RWPE2 (cell line): ENCODE data around the gene WASF1.

ENCODE experiments used
- ATAC-seq: fragments of 200-7000 bp; cut with Tn5 transposase; 3 replicates; pipeline ENCODE4 v1.9.1; 2021; ENCODE audit warnings: low read depth
- DNase-seq: peaks from one replicate; pipeline ENCODE4 v3.0.0-alpha.2; 2020; ENCODE audit warnings: low spot score
- H3K27ac ChIP-seq: fragments of 450-650 bp; 2 replicates; pipeline ENCODE4 v1.5.1; 2017; ENCODE audit warnings: mild to moderate bottlenecking; ENCODE audit not compliant: poor library complexity, severe bottlenecking
- H3K27me3 ChIP-seq: fragments of 250-450 bp; sonication (Bioruptor Pico); 2 replicates; pipeline ENCODE4 v1.5.1; 2021; ENCODE audit warnings: mild to moderate bottlenecking, moderate library complexity; ENCODE audit not compliant: insufficient read depth, poor library complexity, severe bottlenecking
- H3K36me3 ChIP-seq: fragments of 250-450 bp; sonication (Bioruptor Pico); 2 replicates; pipeline ENCODE4 v1.5.1; 2020; ENCODE audit warnings: low read depth, mild to moderate bottlenecking, moderate library complexity
- H3K4me1 ChIP-seq: fragments of 250-450 bp; sonication (Bioruptor Pico); 2 replicates; pipeline ENCODE4 v1.5.1; 2021; ENCODE audit warnings: mild to moderate bottlenecking, moderate library complexity; ENCODE audit not compliant: insufficient read depth, poor library complexity, severe bottlenecking
- H3K4me3 ChIP-seq: fragments of 250-450 bp; sonication (Bioruptor Pico); 2 replicates; pipeline ENCODE4 v1.5.1; 2021; ENCODE audit warnings: mild to moderate bottlenecking, moderate library complexity; ENCODE audit not compliant: severe bottlenecking
- H3K9me3 ChIP-seq: fragments of 250-450 bp; sonication (Bioruptor Pico); 2 replicates; pipeline ENCODE4 v1.5.1; 2021; ENCODE audit warnings: mild to moderate bottlenecking, moderate library complexity; ENCODE audit not compliant: severe bottlenecking
- CTCF ChIP-seq: fragments of 450-650 bp; IDR thresholded peaks from one replicate; pipeline ENCODE4 v1.5.1; 2017; ENCODE audit warnings: mild to moderate bottlenecking, moderate library complexity; ENCODE audit not compliant: poor library complexity, severe bottlenecking

The WASF1 gene

GRCh38 chr6:110214338-110214737 is 34.9 kb upstream of the WASF1 start:
- H3K27ac ChIP-seq: no peak overlapping the region
- TF ChIP-seq CTCF: no peak
- ATAC-seq: no peak
- H3K27me3 ChIP-seq: no peaks in the 10 kb centered on the region
- H3K4me3 ChIP-seq: no peak overlapping the region
- H3K4me1 ChIP-seq: no peaks in the 10 kb centered on the region
- DNase-seq: no peak
- H3K9me3 ChIP-seq: no peaks in the 10 kb centered on the region
- H3K36me3 ChIP-seq: peaks cover 82% of the 10 kb centered on the region

- no peaks in the 10 kb centered on the region for H3K4me1 ChIP-seq
Measured at GRCh38 chr6:110211753-110212152, 32.3 kb upstream of the WASF1 start.

GRCh38 chr6:110207652-110208051 is 28.2 kb upstream of the WASF1 start:
- Histone ChIP-seq H3K27me3 (no peaks in the 10 kb centered on the region), H3K4me3 (no peak overlapping the region), H3K27ac (no peak overlapping the region), H3K36me3 (peaks cover 50% of the 10 kb centered on the region), H3K4me1 (no peaks in the 10 kb centered on the region), H3K9me3 (no peaks in the 10 kb centered on the region)
- no peak for TF ChIP-seq CTCF
- no peak for DNase-seq
- ATAC-seq: no peak

More at GRCh38 chr6:110211753-110212152, 32.3 kb upstream of the WASF1 start:
- DNase-seq (no peak), ATAC-seq (no peak)
- H3K36me3 ChIP-seq: peaks cover 76% of the 10 kb centered on the region
- H3K27me3 ChIP-seq: no peaks in the 10 kb centered on the region
- TF ChIP-seq CTCF: no peak
- no peak overlapping the region for H3K27ac ChIP-seq
- H3K4me3 ChIP-seq: no peak overlapping the region
- no peaks in the 10 kb centered on the region for H3K9me3 ChIP-seq

GRCh38 chr6:110201151-110201884 is 21.8 kb upstream of the WASF1 start:
- H3K27me3 ChIP-seq: no peaks in the 10 kb centered on the region
- no peak overlapping the region for H3K27ac ChIP-seq
- no peak for DNase-seq
- ATAC-seq: no peak
- H3K9me3 ChIP-seq: no peaks in the 10 kb centered on the region
- H3K36me3 ChIP-seq: 0 out of 2 replicates have a peak, but pooled peaks cover 9% of the 10 kb centered on the region
- no peak for TF ChIP-seq CTCF
- no peak overlapping the region for H3K4me3 ChIP-seq
- no peaks in the 10 kb centered on the region for H3K4me1 ChIP-seq

GRCh38 chr6:110198561-110198960 is 19.1 kb upstream of the WASF1 start:
- no peak overlapping the region for H3K27ac ChIP-seq
- no peaks in the 10 kb centered on the region for H3K9me3 ChIP-seq
- TF ChIP-seq CTCF: no peak
- peaks cover 18% of the 10 kb centered on the region for H3K36me3 ChIP-seq
- DNase-seq (no peak), ATAC-seq (no peak)
- no peak overlapping the region for H3K4me3 ChIP-seq
- no peaks in the 10 kb centered on the region for H3K4me1 ChIP-seq
- no peaks in the 10 kb centered on the region for H3K27me3 ChIP-seq
